BLaER1 treated with 17β-estradiol and CSF1 and Interleukin-3, amounts not matched to agents 10 nM and 100 nM (cell line): ENCODE data around the gene ARHGAP42.

Experiments
- H3K27ac ChIP-seq, 11 experiments: shearing (Covaris generic); formaldehyde crosslinking; 2 replicates each; pipeline ENCODE4 v1.8.1; 2022
- H3K27me3 ChIP-seq, 11 experiments: shearing (Covaris generic); formaldehyde crosslinking; 2 replicates each; pipeline ENCODE4 v1.8.1; 2022
- H3K36me3 ChIP-seq, 11 experiments: shearing (Covaris generic); formaldehyde crosslinking; 2 replicates each; pipeline ENCODE4 v1.8.1; 2022
- H3K4me1 ChIP-seq, 10 experiments: shearing (Covaris generic); formaldehyde crosslinking; 2 replicates each; pipeline ENCODE4 v1.8.1; 2022
- H3K4me2 ChIP-seq, 11 experiments: shearing (Covaris generic); formaldehyde crosslinking; 2 replicates each; pipeline ENCODE4 v1.8.1; 2022
- H3K4me3 ChIP-seq, 10 experiments: shearing (Covaris generic); formaldehyde crosslinking; 2 replicates each; pipeline ENCODE4 v1.8.1; 2022
- H3K9ac ChIP-seq, 11 experiments: shearing (Covaris generic); formaldehyde crosslinking; 2 replicates each; pipeline ENCODE4 v1.8.1; 2022
- H3K9me3 ChIP-seq, 11 experiments: shearing (Covaris generic); formaldehyde crosslinking; replicated peaks in 1 of 11; 2 replicates each; pipeline ENCODE4 v1.8.1; 2022
- H4K20me1 ChIP-seq, 11 experiments: shearing (Covaris generic); formaldehyde crosslinking; 2 replicates each; pipeline ENCODE4 v1.8.1; 2022
- Cebpa-rat ChIP-seq, 11 experiments: shearing (Covaris generic); IDR thresholded peaks; 2 replicates each; pipeline ENCODE4 v1.8.1; 2022

ARHGAP42 gene

DNA sequence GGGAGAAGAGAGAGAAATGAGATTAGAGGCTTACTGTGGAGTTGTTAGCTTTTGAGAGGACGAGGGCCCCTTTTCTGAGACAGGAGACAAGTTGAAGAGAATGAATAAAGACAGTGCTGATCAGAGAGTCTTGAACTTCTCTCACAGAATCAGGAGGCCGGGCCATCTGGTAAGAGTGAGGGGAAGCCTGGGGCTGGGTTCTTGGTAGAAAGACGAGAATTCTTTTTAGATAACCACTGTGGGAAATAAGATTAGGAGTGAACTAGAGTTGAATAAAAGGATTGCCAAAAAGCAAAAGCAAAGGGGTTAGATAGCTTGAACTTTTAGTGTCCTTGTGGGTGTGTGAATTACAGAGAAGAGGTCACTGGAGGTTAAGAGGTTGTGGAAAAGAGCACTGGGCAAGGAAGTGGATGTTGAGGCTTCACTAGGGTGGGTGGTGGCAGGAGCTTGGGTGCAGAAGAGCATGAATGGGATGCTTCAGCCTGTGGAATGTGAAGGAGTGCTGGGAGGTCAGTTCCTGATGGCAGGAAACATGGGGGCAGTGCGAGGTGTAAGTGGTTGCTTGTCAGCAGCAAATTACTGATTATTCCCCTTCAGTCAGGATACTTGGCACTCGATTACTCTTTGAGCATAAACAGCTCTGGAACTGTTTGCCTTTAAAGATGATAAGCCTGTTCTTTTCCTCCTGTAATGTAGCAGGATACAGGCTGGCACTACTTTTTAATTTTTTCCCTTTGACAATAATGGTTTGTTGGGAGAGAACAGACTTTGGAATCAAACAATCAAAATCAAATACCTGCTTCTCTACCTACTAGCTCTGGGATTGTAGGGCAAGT is 98.3 kb downstream of the ARHGAP42 start:
- no peaks in the 10 kb centered on the region for H3K36me3 ChIP-seq
- H3K4me3 ChIP-seq, result no peak overlapping the region
- no peaks in the 10 kb centered on the region for H3K27me3 ChIP-seq
- no peak overlapping the region for H3K4me2 ChIP-seq
- no peak for TF ChIP-seq Cebpa-rat (IDR thresholded peaks at IDR 0.05)
- peaks cover 0 to 6% (median 0%) of the 10 kb centered on the region in 11 experiments; a peak in 4 of 22 replicates for H3K9me3 ChIP-seq
- no peak overlapping the region for H3K27ac ChIP-seq
- no peak overlapping the region for H3K9ac ChIP-seq
- H3K4me1 ChIP-seq, result no peaks in the 10 kb centered on the region
- peaks cover 0 to 5% (median 0%) of the 10 kb centered on the region in 11 experiments; a peak in 1 of 22 replicates for H4K20me1 ChIP-seq

DNA sequence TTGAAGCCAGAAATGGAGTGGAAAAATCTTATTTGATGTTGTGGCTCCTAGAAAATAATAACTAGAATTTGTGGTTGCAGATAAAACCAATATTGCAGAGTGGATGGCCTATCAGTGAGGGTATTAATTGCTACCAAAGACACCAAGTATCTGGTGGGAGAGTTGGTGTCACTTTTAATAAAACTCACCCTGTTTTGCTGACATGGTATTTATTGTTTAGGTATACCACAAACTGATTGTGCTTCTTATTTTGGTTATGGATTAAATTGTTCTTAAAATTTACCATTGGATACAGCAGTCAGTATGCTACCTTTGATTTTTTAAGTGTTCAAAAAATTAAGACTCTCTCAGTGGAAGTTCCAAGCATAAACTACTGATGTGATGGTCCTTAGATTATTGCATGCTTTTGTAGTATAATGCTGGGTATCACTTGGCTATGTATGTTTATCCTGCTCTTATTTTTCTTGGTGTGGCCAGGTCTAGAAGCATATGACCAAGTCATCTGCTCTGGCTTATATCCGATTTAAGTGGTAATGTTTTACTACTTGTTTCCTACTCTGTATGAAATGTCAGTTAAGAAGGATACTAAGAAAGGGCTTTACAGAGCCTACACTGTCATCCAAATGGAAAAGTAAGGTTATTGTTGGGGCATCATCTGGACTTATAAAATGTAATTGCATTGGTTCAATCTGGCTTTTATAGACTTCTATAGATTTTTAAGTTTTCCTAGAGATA is 101.6 kb downstream of the ARHGAP42 start:
- Histone ChIP-seq H3K4me3 (no peak overlapping the region), H4K20me1 (peaks cover 0 to 5% (median 0%) of the 10 kb centered on the region in 11 experiments; a peak in 1 of 22 replicates), H3K4me2 (no peak overlapping the region), H3K9me3 (peaks cover 0 to 6% (median 0%) of the 10 kb centered on the region in 11 experiments; a peak in 3 of 22 replicates), H3K4me1 (no peaks in the 10 kb centered on the region), H3K36me3 (no peaks in the 10 kb centered on the region), H3K9ac (no peak overlapping the region), H3K27ac (no peak overlapping the region), H3K27me3 (no peaks in the 10 kb centered on the region)
- TF ChIP-seq Cebpa-rat (IDR thresholded peaks at IDR 0.05), result no peak

DNA sequence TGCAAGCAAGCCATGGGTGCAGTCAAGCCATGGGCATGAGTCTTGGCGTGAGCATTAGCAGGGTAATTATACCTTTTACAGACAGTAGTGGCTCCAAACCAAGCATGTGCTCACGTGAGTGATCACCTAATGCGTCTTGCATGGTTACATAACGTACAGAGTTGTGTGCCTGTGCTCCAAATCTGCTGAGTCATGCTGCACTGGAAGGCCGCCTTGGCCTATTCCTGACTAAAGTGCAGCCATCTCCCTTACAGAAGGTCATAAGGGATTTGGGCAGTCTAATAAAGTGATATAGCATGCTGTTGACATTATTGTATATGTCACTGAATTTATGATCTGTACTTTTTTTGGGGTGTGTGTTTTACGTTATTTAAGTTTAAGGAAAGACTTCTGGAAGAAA is 102.4 kb downstream of the ARHGAP42 start:
- H3K4me3 ChIP-seq, result no peak overlapping the region
- H3K9me3 ChIP-seq, result peaks cover 0 to 6% (median 0%) of the 10 kb centered on the region in 11 experiments; a peak in 3 of 22 replicates
- no peak overlapping the region for H3K27ac ChIP-seq
- no peak overlapping the region for H3K4me2 ChIP-seq
- no peaks in the 10 kb centered on the region for H3K27me3 ChIP-seq
- TF ChIP-seq Cebpa-rat (IDR thresholded peaks at IDR 0.05), result no peak
- H3K4me1 ChIP-seq, result no peaks in the 10 kb centered on the region
- no peak overlapping the region for H3K9ac ChIP-seq
- H4K20me1 ChIP-seq, result 0 out of 22 replicates have a peak, but pooled peaks cover 0 to 5% (median 0%) of the 10 kb centered on the region in 11 experiments
- no peaks in the 10 kb centered on the region for H3K36me3 ChIP-seq

DNA sequence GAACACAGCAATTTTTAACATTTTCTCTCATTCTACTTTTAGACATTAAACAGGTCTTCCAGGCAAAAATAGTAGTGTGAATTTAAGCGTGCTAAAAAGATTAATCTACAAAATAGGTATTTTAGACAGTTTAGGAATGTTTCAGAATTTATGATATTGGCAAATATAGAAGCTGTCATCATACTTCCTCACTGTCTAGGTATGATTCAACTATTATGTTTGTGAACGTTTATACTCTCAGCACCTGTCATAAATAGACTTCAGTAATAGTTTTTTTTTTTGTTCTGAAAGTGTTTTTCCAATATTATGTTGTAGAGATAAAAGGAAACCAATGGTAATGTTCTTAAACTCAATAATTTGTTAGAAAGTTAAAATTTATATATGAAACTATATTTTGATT is 103.0 kb downstream of the ARHGAP42 start:
- Histone ChIP-seq H3K9ac (no peak overlapping the region), H3K36me3 (no peaks in the 10 kb centered on the region), H3K9me3 (peaks cover 0 to 6% (median 0%) of the 10 kb centered on the region in 11 experiments; a peak in 3 of 22 replicates), H3K27me3 (no peaks in the 10 kb centered on the region), H4K20me1 (0 out of 22 replicates have a peak, but pooled peaks cover 0 to 5% (median 0%) of the 10 kb centered on the region in 11 experiments), H3K27ac (no peak overlapping the region), H3K4me3 (no peak overlapping the region), H3K4me2 (no peak overlapping the region), H3K4me1 (no peaks in the 10 kb centered on the region)
- no peak for TF ChIP-seq Cebpa-rat (IDR thresholded peaks at IDR 0.05)

DNA sequence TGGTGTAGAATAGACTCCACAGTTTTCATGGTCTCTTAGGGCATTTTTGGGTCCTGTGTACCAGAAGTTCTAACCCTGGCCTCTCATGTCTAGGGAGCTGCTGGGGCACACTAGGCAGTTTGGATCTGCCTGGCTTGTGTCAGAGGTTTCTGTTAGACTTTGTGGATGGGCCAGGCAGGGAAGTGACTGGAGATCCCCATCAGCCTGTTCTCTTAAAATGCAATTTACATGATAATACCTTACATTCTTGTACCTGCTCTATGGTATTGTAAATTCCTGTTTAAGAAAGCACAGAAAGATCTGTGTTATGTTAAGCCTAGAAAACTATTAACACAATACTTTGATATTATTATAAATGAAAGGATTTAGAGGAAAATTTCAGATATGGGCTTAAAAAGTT is 104.0 kb downstream of the ARHGAP42 start:
- no peak overlapping the region for H3K9ac ChIP-seq
- no peak overlapping the region for H3K4me2 ChIP-seq
- H4K20me1 ChIP-seq, result 0 out of 22 replicates have a peak, but pooled peaks cover 0 to 5% (median 0%) of the 10 kb centered on the region in 11 experiments
- no peaks in the 10 kb centered on the region for H3K4me1 ChIP-seq
- H3K36me3 ChIP-seq, result peaks cover 0 to 4% (median 0%) of the 10 kb centered on the region in 11 experiments; a peak in 4 of 22 replicates
- no peaks in the 10 kb centered on the region for H3K27me3 ChIP-seq
- H3K27ac ChIP-seq, result no peak overlapping the region
- no peak for TF ChIP-seq Cebpa-rat (IDR thresholded peaks at IDR 0.05)
- H3K9me3 ChIP-seq, result peaks cover 0 to 6% (median 0%) of the 10 kb centered on the region in 11 experiments; a peak in 3 of 22 replicates
- H3K4me3 ChIP-seq, result no peak overlapping the region

DNA sequence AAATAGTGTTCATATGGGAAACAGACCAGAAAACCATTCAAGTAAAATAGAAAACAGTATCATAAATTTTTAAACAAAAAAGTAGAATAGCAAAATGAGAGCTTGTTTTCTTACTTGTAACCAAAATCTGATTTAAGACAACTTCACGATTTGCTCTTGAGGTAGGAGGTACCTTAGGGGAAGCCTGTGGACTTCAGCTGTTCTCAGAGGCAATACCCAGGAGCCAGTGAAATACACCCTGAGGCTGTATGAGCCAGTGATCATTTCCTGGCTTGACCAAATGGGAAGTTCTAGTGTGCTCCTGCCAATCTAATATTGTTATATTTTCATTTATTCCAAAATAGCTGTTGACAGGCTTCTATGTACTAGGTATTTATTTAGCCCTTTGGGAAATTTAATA is 104.8 kb downstream of the ARHGAP42 start:
- no peak for TF ChIP-seq Cebpa-rat (IDR thresholded peaks at IDR 0.05)
- Histone ChIP-seq H3K36me3 (peaks cover 0 to 12% (median 0%) of the 10 kb centered on the region in 11 experiments; a peak in 4 of 22 replicates), H3K9me3 (peaks cover 0 to 6% (median 0%) of the 10 kb centered on the region in 11 experiments; a peak in 3 of 22 replicates), H3K4me3 (no peak overlapping the region), H3K27me3 (no peaks in the 10 kb centered on the region), H3K4me2 (no peak overlapping the region), H4K20me1 (0 out of 22 replicates have a peak, but pooled peaks cover 0 to 5% (median 0%) of the 10 kb centered on the region in 11 experiments), H3K9ac (no peak overlapping the region), H3K4me1 (no peaks in the 10 kb centered on the region), H3K27ac (no peak overlapping the region)

DNA sequence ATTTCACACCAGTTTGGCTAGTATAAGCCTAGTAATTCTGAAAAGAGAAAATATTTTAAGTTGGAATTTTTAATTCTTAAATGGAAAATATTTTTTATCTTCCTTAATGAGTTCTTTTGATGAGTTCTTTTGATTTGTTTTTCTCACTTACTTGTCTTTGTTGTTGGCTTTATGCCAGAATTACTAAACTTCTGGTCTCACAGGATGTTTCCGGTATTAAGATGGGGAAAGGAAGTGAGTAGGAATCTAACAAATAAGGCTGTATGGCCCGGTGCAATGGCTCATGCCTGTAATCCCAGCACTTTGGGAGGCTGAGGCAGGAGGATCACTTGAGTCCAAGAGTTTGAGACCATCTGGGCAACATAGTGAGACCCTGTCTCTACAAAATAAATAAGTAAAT is 106.4 kb downstream of the ARHGAP42 start:
- Histone ChIP-seq H4K20me1 (0 out of 22 replicates have a peak, but pooled peaks cover 0 to 5% (median 0%) of the 10 kb centered on the region in 11 experiments), H3K4me1 (no peaks in the 10 kb centered on the region), H3K9me3 (peaks cover 0 to 6% (median 0%) of the 10 kb centered on the region in 11 experiments; a peak in 3 of 22 replicates), H3K4me2 (no peak overlapping the region), H3K27me3 (no peaks in the 10 kb centered on the region), H3K27ac (no peak overlapping the region), H3K9ac (no peak overlapping the region), H3K36me3 (peaks cover 0 to 24% (median 0%) of the 10 kb centered on the region in 11 experiments; a peak in 7 of 22 replicates), H3K4me3 (no peak overlapping the region)
- TF ChIP-seq Cebpa-rat (IDR thresholded peaks at IDR 0.05), result no peak

DNA sequence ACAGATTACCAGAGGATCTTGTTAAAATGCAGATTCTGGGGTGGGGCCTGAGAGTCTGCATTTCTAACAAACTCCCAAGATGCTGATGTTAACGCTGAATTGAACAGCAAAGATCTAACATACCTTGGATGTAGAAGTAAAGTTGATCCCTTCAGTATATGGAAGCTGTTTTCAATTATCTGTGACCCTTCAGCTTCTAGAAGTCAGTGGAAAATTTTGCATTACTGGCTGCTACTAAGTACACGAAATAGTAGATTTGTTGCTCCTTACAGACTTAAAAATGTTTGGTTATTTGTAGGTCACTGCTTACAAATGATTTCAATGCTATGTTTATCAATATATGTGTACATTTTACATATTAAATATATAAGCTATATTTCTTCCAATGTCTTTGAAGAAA is 107.4 kb downstream of the ARHGAP42 start:
- no peak overlapping the region for H3K9ac ChIP-seq
- H3K27me3 ChIP-seq, result no peaks in the 10 kb centered on the region

DNA sequence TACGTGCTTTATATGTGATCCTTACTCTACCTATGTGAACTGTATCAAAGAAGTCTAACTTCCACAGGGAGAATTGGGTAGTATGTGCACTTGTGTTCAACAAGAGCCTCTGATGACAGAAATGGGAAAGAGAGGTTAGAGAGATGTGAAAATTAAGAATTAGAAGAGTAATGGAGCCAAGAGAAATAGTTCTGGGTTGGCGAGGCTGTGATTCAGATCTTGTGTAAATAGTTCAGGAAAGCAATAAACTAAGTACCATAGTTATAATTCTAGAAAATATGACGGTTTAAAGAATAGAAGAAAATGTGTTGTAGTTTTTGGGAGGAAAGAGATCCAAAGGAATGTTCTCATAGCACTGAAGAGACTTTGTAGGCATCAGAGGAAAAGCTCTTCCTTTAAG is 112.4 kb downstream of the ARHGAP42 start:
- Histone ChIP-seq H3K27me3 (no peaks in the 10 kb centered on the region), H3K4me3 (no peak overlapping the region), H3K9me3 (no peaks in the 10 kb centered on the region), H3K27ac (no peak overlapping the region), H3K4me1 (no peaks in the 10 kb centered on the region), H3K9ac (no peak overlapping the region), H4K20me1 (0 out of 22 replicates have a peak, but pooled peaks cover 0 to 4% (median 0%) of the 10 kb centered on the region in 11 experiments), H3K36me3 (peaks cover 0 to 33% (median 0%) of the 10 kb centered on the region in 11 experiments; a peak in 7 of 22 replicates), H3K4me2 (no peak overlapping the region)
- no peak for TF ChIP-seq Cebpa-rat (IDR thresholded peaks at IDR 0.05)

More for the DNA sequence above, 107.4 kb downstream of the ARHGAP42 start:
- Histone ChIP-seq H3K36me3 (peaks cover 0 to 32% (median 0%) of the 10 kb centered on the region in 11 experiments; a peak in 7 of 22 replicates), H3K4me2 (no peak overlapping the region), H3K9me3 (peaks cover 0 to 1% (median 0%) of the 10 kb centered on the region in 11 experiments; a peak in 2 of 22 replicates), H3K4me3 (no peak overlapping the region), H3K27ac (no peak overlapping the region), H3K4me1 (no peaks in the 10 kb centered on the region), H4K20me1 (0 out of 22 replicates have a peak, but pooled peaks cover 0 to 5% (median 0%) of the 10 kb centered on the region in 11 experiments)
- TF ChIP-seq Cebpa-rat (IDR thresholded peaks at IDR 0.05), result no peak
